ENCODE measurements around the gene SELENOO. TPM values are rescaled to one million over a fixed set of nuclear protein-coding genes. Genes with fewer than 3 reads are reported as not detected.

SELENOO gene
- total RNA-seq, 1 donor from 2014 or later, result 17.6 TPM

DNA sequence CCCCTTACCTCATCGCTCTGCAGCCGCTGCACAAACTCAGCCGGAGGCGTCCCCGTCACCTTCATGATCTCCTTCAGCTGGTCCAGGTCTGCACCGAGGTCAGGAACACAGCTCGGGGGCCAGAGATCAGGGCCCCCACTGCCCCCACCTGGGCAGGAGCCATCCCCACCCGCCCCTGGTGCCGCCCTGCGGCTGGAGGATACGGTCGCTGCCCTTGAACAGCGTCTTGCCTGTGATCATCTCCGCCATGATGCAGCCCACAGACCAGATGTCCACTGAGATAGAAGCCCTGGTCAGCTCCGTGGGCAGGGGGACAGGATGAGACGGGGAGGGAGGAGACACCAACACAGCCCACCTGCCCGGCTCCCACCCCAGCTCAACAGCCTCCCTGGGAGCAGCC, 54.8 kb downstream of the SELENOO start:
- TF ChIP-seq, protein P1, sequence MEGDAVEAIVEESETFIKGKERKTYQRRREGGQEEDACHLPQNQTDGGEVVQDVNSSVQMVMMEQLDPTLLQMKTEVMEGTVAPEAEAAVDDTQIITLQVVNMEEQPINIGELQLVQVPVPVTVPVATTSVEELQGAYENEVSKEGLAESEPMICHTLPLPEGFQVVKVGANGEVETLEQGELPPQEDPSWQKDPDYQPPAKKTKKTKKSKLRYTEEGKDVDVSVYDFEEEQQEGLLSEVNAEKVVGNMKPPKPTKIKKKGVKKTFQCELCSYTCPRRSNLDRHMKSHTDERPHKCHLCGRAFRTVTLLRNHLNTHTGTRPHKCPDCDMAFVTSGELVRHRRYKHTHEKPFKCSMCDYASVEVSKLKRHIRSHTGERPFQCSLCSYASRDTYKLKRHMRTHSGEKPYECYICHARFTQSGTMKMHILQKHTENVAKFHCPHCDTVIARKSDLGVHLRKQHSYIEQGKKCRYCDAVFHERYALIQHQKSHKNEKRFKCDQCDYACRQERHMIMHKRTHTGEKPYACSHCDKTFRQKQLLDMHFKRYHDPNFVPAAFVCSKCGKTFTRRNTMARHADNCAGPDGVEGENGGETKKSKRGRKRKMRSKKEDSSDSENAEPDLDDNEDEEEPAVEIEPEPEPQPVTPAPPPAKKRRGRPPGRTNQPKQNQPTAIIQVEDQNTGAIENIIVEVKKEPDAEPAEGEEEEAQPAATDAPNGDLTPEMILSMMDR (IDR thresholded peaks at IDR 0.05), result no peak
- no peak for DNase-seq

DNA sequence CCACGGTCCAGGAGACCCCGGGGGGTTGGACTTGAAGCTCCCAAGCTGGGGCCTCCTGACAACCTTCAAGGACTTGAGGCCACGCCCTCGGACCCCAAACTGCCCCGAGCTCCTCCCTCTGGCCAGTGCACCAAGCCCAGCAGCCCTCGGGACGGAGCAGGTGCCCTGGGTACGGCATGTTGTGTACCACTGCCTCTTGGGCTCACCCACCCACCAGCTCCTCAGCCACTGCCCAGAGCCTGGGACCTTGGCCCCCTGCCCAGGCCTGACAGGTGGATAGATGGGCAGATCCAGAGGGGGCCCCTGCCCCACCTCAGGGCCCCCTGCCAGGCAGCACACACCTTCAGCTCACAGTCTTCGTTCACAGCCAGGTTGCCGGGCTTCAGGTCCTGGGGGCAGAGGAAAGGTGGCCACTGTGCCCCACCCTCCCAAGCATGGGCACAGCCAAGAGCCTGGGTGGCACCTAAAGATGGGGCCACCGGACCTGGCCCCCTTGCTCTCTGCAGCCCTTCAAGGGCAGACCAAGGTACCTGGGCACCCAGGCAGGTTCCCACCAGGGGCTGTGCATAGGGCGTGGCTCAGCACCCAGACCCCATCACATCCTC, 55.5 kb downstream of the SELENOO start:
- no peak overlapping the region for H3K4me3 ChIP-seq
- H3K27me3 ChIP-seq, result no peaks in the 10 kb centered on the region
- ATAC-seq (no peak), DNase-seq (no peak)
- no peaks in the 10 kb centered on the region for H3K36me3 ChIP-seq
- intact Hi-C loops (cut with DNase I), result no loop called here
- TF ChIP-seq, protein P1 (IDR thresholded peaks at IDR 0.05), result no peak
- H3K4me1 ChIP-seq, result peaks cover 7% of the 10 kb centered on the region
- no peaks in the 10 kb centered on the region for H3K9me3 ChIP-seq
- no peak overlapping the region for H3K27ac ChIP-seq

More for the DNA sequence above, 54.8 kb downstream of the SELENOO start:
- ATAC-seq, result no peak
- Histone ChIP-seq H3K4me1 (peaks cover 3% of the 10 kb centered on the region), H3K36me3 (no peaks in the 10 kb centered on the region), H3K9me3 (no peaks in the 10 kb centered on the region), H3K4me3 (no peak overlapping the region), H3K27me3 (no peaks in the 10 kb centered on the region), H3K27ac (no peak overlapping the region)
- intact Hi-C loops (cut with DNase I), result no loop called here

DNA sequence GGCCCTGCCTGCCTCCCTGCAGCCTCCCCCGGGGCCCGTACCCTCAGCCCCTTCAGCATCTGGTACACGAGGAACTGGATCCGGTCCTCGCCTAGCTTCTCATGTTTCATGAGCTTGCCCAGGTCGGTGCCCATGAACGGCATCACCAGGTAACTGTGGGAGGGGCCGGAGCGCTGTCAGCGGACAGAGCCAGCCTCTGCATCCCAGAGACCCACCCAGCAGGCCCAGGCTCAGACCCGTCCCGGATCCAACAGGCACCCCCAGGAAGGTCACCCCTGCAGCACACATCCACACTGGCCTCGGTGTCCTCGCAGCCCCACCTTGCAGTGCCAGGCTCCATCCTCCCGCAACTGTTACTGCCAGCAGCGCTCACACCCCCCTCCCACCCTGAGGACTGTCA, 56.2 kb downstream of the SELENOO start:
- TF ChIP-seq, protein P1 (IDR thresholded peaks at IDR 0.05), result no peak
- intact Hi-C loops (cut with DNase I), result no loop called here
- Histone ChIP-seq H3K9me3 (no peaks in the 10 kb centered on the region), H3K27ac (no peak overlapping the region), H3K27me3 (peaks cover 4% of the 10 kb centered on the region), H3K4me3 (no peak overlapping the region), H3K36me3 (no peaks in the 10 kb centered on the region), H3K4me1 (peaks cover 10% of the 10 kb centered on the region)
- DNase-seq (no peak), ATAC-seq (no peak)

DNA sequence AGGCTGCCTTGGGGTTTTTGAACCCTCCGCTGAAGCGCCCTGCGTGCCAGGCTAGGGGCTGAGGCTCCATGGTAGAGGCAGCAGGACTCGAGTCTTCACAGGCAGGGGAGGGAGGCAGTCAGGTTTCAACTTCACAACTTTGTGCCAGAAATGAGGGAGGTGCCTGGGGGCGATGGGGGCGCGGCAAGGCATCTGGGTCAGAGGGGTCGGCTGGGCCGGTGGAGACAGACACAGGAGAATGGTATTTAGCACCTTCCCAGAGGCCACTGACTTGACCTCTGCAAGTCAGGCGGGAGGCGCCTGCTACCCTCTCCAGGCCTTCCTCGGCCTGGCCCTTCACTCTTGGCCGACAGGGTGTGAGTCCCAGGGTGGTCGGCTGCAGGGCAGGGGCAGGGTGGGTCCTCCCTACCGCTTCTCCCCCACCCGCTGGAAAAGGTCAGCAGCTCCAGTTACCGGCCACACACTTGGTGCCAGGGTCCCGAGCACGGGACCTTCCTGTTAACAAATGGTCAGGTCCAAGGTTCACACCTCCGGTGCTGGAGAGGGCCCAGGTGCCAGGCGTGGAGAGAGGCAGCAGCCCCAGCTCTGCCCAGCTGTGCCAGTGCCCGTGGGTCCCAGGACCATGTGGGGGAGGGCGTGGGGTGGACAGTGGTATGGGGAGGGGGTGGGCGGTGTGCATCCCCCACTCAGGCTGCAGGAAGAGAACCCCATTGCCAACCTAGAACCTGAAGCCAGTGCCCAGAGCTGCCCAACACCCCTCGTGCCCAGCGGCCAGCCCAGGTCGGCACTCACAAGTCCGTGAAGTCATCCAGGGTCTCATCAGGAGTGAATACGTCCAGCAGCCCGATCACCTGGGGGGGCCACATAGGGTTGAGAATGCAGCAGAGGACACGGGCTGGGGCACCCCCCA, 56.9 kb downstream of the SELENOO start:
- H3K36me3 ChIP-seq, result no peaks in the 10 kb centered on the region
- no peak overlapping the region for H3K4me3 ChIP-seq
- ATAC-seq (no peak), DNase-seq (no peak)
- intact Hi-C loops (cut with DNase I), result no loop called here
- TF ChIP-seq, protein P1 (IDR thresholded peaks at IDR 0.05), result no peak
- H3K27me3 ChIP-seq, result peaks cover 10% of the 10 kb centered on the region
- peaks cover 12% of the 10 kb centered on the region for H3K4me1 ChIP-seq
- no peak overlapping the region for H3K27ac ChIP-seq
- H3K9me3 ChIP-seq, result no peaks in the 10 kb centered on the region

DNA sequence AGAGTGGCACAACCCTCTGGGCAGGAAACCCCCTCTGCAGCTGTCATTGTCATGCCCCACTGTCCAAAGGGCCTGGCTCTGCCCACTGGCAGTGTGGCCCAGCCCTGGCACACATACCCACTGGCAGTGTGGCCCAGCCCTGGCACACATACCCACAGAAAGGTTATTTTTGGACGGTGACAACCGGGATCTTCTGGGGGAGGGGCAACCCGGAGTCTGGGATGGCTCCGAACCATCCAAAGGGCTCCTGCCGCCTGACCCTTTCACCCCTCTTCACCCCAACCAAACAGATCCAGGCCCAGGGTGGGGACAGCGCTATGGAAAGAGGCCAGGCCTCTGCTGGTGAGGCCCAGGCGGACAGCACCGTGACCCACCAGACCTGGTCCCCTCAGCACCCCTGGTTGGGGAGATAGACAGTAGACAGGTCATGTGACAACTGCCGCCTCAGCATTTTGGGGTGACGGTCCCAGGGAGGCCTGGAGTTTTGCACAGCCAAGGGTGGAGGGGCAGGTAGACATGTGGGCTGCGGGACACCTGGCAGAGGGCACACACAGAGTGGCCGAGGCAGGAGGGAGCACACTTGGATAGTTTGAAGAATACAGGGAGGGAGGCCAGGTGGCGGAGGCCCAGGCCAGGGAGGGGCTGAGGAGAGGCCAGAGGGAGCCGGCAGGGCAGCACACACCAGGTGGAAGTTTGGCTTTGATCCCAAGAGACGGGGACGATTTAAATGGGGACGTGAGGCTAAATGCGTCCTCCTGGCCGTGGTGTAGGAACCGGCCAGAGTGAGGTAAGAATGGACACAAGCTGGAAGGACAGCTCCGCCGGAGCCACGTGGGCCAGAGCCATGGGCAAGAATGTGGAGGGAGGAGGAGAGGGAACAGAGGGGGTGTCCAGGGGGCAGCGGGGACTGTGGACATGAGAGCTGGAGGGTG, 57.8 kb downstream of the SELENOO start:
- TF ChIP-seq, protein P1 (IDR thresholded peaks at IDR 0.05), result no peak
- H3K4me3 ChIP-seq, result no peak overlapping the region
- H3K9me3 ChIP-seq, result no peaks in the 10 kb centered on the region
- peaks cover 12% of the 10 kb centered on the region for H3K4me1 ChIP-seq
- ATAC-seq (no peak), DNase-seq (no peak)
- H3K36me3 ChIP-seq, result no peaks in the 10 kb centered on the region
- intact Hi-C loops (cut with DNase I), result no loop called here
- no peak overlapping the region for H3K27ac ChIP-seq
- H3K27me3 ChIP-seq, result peaks cover 15% of the 10 kb centered on the region

Measured in upper lobe of right lung (tissue), 1 donor.